Lower leg skin (tissue), 3 donors: Measurements from ENCODE around the gene LDLRAD3.

ENCODE experiments used
- POLR2A ChIP-seq, 2 donors: fragments of 450-650 bp; IDR thresholded peaks; one replicate each; pipeline ENCODE4 v1.6.1; 2016 to 2017; ENCODE audit warnings: antibody characterized with exemption in 2 of 2, mild to moderate bottlenecking in 1 of 2, moderate library complexity in 1 of 2
- TF ChIP-seq, protein P1 (sequence below), 3 donors: fragments of 450-650 bp; IDR thresholded peaks; one replicate each; pipeline ENCODE4 v1.5.1; 2016; ENCODE audit warnings: antibody characterized with exemption in 3 of 3, mild to moderate bottlenecking in 3 of 3, moderate library complexity in 2 of 3

DNA sequence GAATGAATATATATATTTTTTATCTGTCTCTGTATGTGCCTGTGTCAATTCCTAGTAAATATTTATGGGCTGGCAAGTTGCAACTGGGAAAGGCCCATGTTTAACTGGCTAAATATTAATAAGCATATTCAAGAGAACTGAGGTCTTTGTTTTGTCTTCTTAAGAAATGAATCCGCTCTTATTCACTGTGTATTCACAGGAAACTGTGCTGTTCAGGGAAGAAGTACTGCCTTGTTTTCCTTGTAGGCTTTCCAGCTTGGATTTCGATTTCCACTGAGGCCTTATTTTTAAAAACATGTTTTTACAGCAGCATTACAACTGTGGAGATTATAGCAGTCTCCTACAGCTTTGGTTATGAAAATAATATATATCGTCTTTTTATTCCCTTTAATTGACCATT is 64.7 kb downstream of the LDLRAD3 start:
- TF ChIP-seq, protein P1, sequence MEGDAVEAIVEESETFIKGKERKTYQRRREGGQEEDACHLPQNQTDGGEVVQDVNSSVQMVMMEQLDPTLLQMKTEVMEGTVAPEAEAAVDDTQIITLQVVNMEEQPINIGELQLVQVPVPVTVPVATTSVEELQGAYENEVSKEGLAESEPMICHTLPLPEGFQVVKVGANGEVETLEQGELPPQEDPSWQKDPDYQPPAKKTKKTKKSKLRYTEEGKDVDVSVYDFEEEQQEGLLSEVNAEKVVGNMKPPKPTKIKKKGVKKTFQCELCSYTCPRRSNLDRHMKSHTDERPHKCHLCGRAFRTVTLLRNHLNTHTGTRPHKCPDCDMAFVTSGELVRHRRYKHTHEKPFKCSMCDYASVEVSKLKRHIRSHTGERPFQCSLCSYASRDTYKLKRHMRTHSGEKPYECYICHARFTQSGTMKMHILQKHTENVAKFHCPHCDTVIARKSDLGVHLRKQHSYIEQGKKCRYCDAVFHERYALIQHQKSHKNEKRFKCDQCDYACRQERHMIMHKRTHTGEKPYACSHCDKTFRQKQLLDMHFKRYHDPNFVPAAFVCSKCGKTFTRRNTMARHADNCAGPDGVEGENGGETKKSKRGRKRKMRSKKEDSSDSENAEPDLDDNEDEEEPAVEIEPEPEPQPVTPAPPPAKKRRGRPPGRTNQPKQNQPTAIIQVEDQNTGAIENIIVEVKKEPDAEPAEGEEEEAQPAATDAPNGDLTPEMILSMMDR (IDR thresholded peaks at IDR 0.05) = no peak
- no peak for TF ChIP-seq POLR2A (IDR thresholded peaks at IDR 0.05)
